ENCODE data around the gene COX6B2.

GRCh38 chr19:55303477-55303876, 51.0 kb downstream of the COX6B2 start:
- TF ChIP-seq RCOR1 (IDR thresholded peaks at IDR 0.05; ENCODE audit: low read length): no peak
- TF ChIP-seq JUND (IDR thresholded peaks at IDR 0.05): no peak
- TF ChIP-seq POLR2AphosphoS5 (IDR thresholded peaks at IDR 0.05; ENCODE audit: low read depth, low read length): no peak
- no peak for TF ChIP-seq USF1 (IDR thresholded peaks at IDR 0.05; ENCODE audit: borderline replicate concordance, low read depth)
- no peak for TF ChIP-seq CTCF (IDR thresholded peaks at IDR 0.05)
- no peak for TF ChIP-seq USF2 (IDR thresholded peaks at IDR 0.05; ENCODE audit: borderline replicate concordance, low read depth, low read length)
- TF ChIP-seq EZH2phosphoT487 (IDR thresholded peaks at IDR 0.05; ENCODE audit: borderline replicate concordance, low read depth): no peak
